K562 (cell line): ENCODE results near the gene GLB1L3. TPM values are rescaled to one million over a fixed set of nuclear protein-coding genes. Genes with fewer than 3 reads are reported as not detected.

Source experiments
- ATAC-seq: fragments of 200-7000 bp; cut with Tn5 transposase; 3 replicates; pipeline ENCODE4 v1.9.1; 2020; ENCODE audit warnings: moderate library complexity
- BruUV-seq: library from RNA; stranded (reverse); fragments of 400-500 nt; replicated peaks from 2 replicates; lab custom pipeline; 2021; lab: Mats Ljungman, UMichigan
- CTCF ChIA-PET: fragments of 300-600 bp; formaldehyde crosslinking; extraction: SDS; loops from one replicate; lab custom pipeline; 2021; ENCODE audit warnings: low intra/inter-chr PET ratio; lab: Yijun Ruan, JAX
- POLR2A ChIA-PET: fragments of 300-600, 350-650 bp; sonication (Branson Sonifier 250); formaldehyde crosslinking; extraction: SDS; loops from one replicate; lab custom pipeline; 2021; ENCODE audit warnings: antibody characterized with exemption, inconsistent platforms; lab: Yijun Ruan, JAX
- DNase-seq, 4 experiments: peaks; one replicate each; pipeline versions ENCODE4 v3.0.0 to v3.0.0-alpha.2; 2011 to 2018; ENCODE audit warnings: low spot score in 3 of 4, mixed read lengths in 3 of 4; ENCODE audit errors: extremely low read depth in 1 of 4
- FAIRE-seq: peaks from 2 replicates; lab custom pipeline; 2011; peaks lifted over from hg19 to GRCh38; lab: Jason Lieb, UNC
- H2AFZ ChIP-seq: 2 replicates; pipeline ENCODE4 v1.6.0; 2011; ENCODE audit warnings: low read depth, low read length, control low read depth, inconsistent platforms
- H3K27ac ChIP-seq: fragments of 200-600 bp; 3 replicates; pipeline ENCODE4 v1.8.0; 2011; ENCODE audit warnings: low read depth, mild to moderate bottlenecking, control low read depth, inconsistent platforms, low read length, moderate library complexity, mixed read lengths; ENCODE audit errors: extremely low read depth
- H3K27me3 ChIP-seq, 2 experiments: fragments of 300-600 bp in 1 of 2; 2 replicates in 1 of 2; 3 replicates in 1 of 2; pipeline versions ENCODE4 v1.6.0 to v1.8.0; 2011; ENCODE audit warnings: inconsistent platforms in 2 of 2, low read length in 2 of 2, mild to moderate bottlenecking in 1 of 2, mixed read lengths in 1 of 2, moderate library complexity in 1 of 2; ENCODE audit not compliant: control insufficient read depth in 2 of 2, insufficient read depth in 2 of 2
- H3K36me3 ChIP-seq: fragments of 300-600 bp; 3 replicates; pipeline ENCODE4 v1.8.0; 2011; ENCODE audit warnings: mild to moderate bottlenecking, low read length, inconsistent platforms; ENCODE audit not compliant: control insufficient read depth, insufficient read depth
- H3K4me1 ChIP-seq, 2 experiments: fragments of 200-600 bp in 1 of 2; replicated peaks in 1 of 2; 2 replicates in 1 of 2; 3 replicates in 1 of 2; pipeline versions ENCODE4 v1.5.1 to v1.8.0; 2011; ENCODE audit warnings: inconsistent platforms in 2 of 2, low read length in 2 of 2, mild to moderate bottlenecking in 1 of 2, mixed read lengths in 1 of 2, moderate library complexity in 1 of 2; ENCODE audit not compliant: control insufficient read depth in 2 of 2, insufficient read depth in 2 of 2
- H3K4me2 ChIP-seq: 2 replicates; pipeline ENCODE4 v1.6.1; 2011; ENCODE audit warnings: low read length, control low read depth, inconsistent platforms, mixed read lengths; ENCODE audit not compliant: insufficient read depth
- H3K4me3 ChIP-seq: fragments of 200-600 bp; sonication (generic), shearing (Covaris generic); 2 replicates; pipeline ENCODE4 v1.5.1; 2016; ENCODE audit warnings: control low read depth, inconsistent platforms
- H3K79me2 ChIP-seq: fragments of 200-600 bp; 3 replicates; pipeline ENCODE4 v1.8.0; 2011; ENCODE audit warnings: low read length, inconsistent platforms; ENCODE audit not compliant: control insufficient read depth, insufficient read depth
- H3K9ac ChIP-seq, 2 experiments: 2 replicates each; pipeline versions ENCODE4 v1.6.0 to v1.6.1; 2011; ENCODE audit warnings: low read depth in 2 of 2, low read length in 2 of 2, control low read depth in 1 of 2, inconsistent platforms in 1 of 2, mild to moderate bottlenecking in 1 of 2, mixed read lengths in 1 of 2; ENCODE audit not compliant: insufficient read depth in 1 of 2
- H3K9me1 ChIP-seq: one replicate; pipeline ENCODE4 v1.6.0; 2011; ENCODE audit warnings: inconsistent platforms, mild to moderate bottlenecking, low read length, moderate library complexity; ENCODE audit not compliant: control insufficient read depth, insufficient read depth
- H3K9me3 ChIP-seq: replicated peaks from 2 replicates; pipeline ENCODE4 v1.5.1; 2011; ENCODE audit warnings: low read depth, low read length, inconsistent platforms; ENCODE audit not compliant: control insufficient read depth, insufficient read depth
- H4K20me1 ChIP-seq: replicated peaks from 2 replicates; pipeline ENCODE4 v1.6.1; 2011; ENCODE audit warnings: low read length, inconsistent platforms, mixed read lengths; ENCODE audit not compliant: control insufficient read depth, insufficient read depth
- ETV1 ChIP-seq: fragments of 450-650 bp; conservative IDR thresholded peaks from 2 replicates; pipeline ENCODE4 v1.6.1; 2016; ENCODE audit warnings: missing genetic modification characterization, control low read depth, low read depth, missing compliant biosample characterization
- STAT6 ChIP-seq: sonication (generic); formaldehyde crosslinking; IDR thresholded peaks from 2 replicates; pipeline ENCODE4 v1.8.1; 2023; ENCODE audit warnings: mild to moderate bottlenecking, missing genetic modification reagents
- WGBS: fragments of 100-300 bp; shearing (Covaris generic); methylation state at CpG from one replicate; pipeline ENCODE4 v1.1.6; 2016; ENCODE audit warnings: low coverage, mixed read lengths; ENCODE audit not compliant: insufficient coverage; ENCODE audit errors: missing lambda C conversion rate; 5-methylcytosine and 5-hydroxymethylcytosine counted together
- in situ Hi-C: fragments of 300-500 bp; cut with MboI; formaldehyde crosslinking; loops from 4 replicates; pipeline ENCODE4 v1.15.0; 2018; ENCODE audit warnings: inconsistent platforms, mixed read lengths
- intact Hi-C: fragments of 100-400 bp; cut with micrococcal nuclease; formaldehyde crosslinking; loops from 2 replicates; pipeline ENCODE4 v1.14.2; 2022
- polyA plus RNA-seq, 8 experiments: library from polyadenylated mRNA; depleted of rRNA in 4 of 8; stranded (reverse) in 5 of 8; unstranded in 3 of 8; fragments of >200 nt; fragmentation: Nextera tagmentation in 2 of 8; fragmentation: Illumina TruSeq in 1 of 8; extraction: Ambion mirVana in 2 of 8; extraction: Trizol in 1 of 8; gene quantifications; 2 replicates each; pipeline versions ENCODE4 v1.2.1 to v1.2.3, GENCODE V29; 2011 to 2014; ENCODE audit warnings: inconsistent platforms in 1 of 8, missing spikeins in 1 of 8
- total RNA-seq, 7 experiments: library from RNA; depleted of rRNA in 6 of 7; stranded (reverse); fragments of >200 nt in 6 of 7; fragmentation: Illumina TruSeq in 2 of 7; extraction: Trizol in 2 of 7; gene quantifications; 2 replicates each; pipeline versions ENCODE4 v1.2.1 to v1.2.3, GENCODE V29; 2011 to 2021; ENCODE audit warnings: low replicate concordance in 1 of 7

GLB1L3 gene
- total and polyA plus RNA-seq, 9 of the 15 experiments (the other 6 are each of a cell fraction or from before 2014, with no cell fraction given), result 0.18 to 3.3 (median 0.49) TPM

GRCh38 chr11:134246678-134247077 lies 29.5 kb upstream of the GLB1L3 start:
- CTCF ChIA-PET, result no interaction called here
- intact Hi-C loops, result no loop called here
- Histone ChIP-seq H3K27me3 (no peaks in the 10 kb centered on the region), H4K20me1 (no peaks in the 10 kb centered on the region), H3K4me3 (no peak overlapping the region), H3K79me2 (peaks cover under 1% of the 10 kb centered on the region; the same call in 1 of the 3 replicates), H3K36me3 (peaks cover 94% of the 10 kb centered on the region), H3K9ac (no peak overlapping the region), H3K27ac (no peak overlapping the region), H3K9me3 (no peaks in the 10 kb centered on the region), H3K4me2 (no peak overlapping the region), H3K4me1 (peaks cover 0 to 9% of the 10 kb centered on the region in 2 experiments; a peak in 1 of 5 replicates), H3K9me1 (no peaks in the 10 kb centered on the region), H2AFZ (no peak overlapping the region)
- ATAC-seq (no peak), FAIRE-seq (no peak), DNase-seq (no peak)
- TF ChIP-seq ETV1 (tag) (no peak), STAT6 (CRISPR knock-in tag) (no peak)
- WGBS, result 84% methylated on average over 4 of the region's 4 CpGs
- no TSS peak for BruUV-seq
- POLR2A ChIA-PET, result no interaction called here
- in situ Hi-C loops, result no loop called here
